SU-DHL-6 (cell line): ENCODE data around the gene RAPGEF5.

Source experiments
- CTCF ChIP-seq: fragments of 200-600 bp; sonication (generic); IDR thresholded peaks from one replicate; pipeline ENCODE4 v1.5.1; 2017; ENCODE audit warnings: antibody characterized with exemption, mild to moderate bottlenecking, low read length, moderate library complexity; ENCODE audit not compliant: insufficient read depth, poor library complexity, severe bottlenecking
- EZH2phosphoT487 ChIP-seq: fragments of 200-600 bp; sonication (generic), shearing (Covaris generic); conservative IDR thresholded peaks from 2 replicates; pipeline ENCODE4 v1.6.1; 2018; ENCODE audit warnings: mild to moderate bottlenecking, antibody characterized with exemption, low read length, moderate library complexity, mixed read lengths

- no peak for TF ChIP-seq CTCF
- no peak for TF ChIP-seq EZH2phosphoT487
Observed at GRCh38 chr7:22150221-22150620, 206.7 kb downstream of the RAPGEF5 start.
